SK-N-SH (cell line): ENCODE measurements around the gene GNB5. TPM values are rescaled to one million over a fixed set of nuclear protein-coding genes. Genes with fewer than 3 reads are reported as not detected.

ENCODE experiments used
- CTCF ChIA-PET: fragments of 300-600, 350-600 bp; formaldehyde crosslinking; extraction: SDS; loops from one replicate; lab custom pipeline; 2021; lab: Yijun Ruan, JAX
- POLR2A ChIA-PET: fragments of 350-600 bp; sonication (Branson Sonifier 250); formaldehyde crosslinking; extraction: SDS; loops from one replicate; lab custom pipeline; 2020; ENCODE audit warnings: antibody characterized with exemption, inconsistent platforms; lab: Yijun Ruan, JAX
- DNase-seq: peaks from one replicate; pipeline ENCODE4 v3.0.0; 2012
- H2AFZ ChIP-seq: fragments of 200-600 bp; sonication (generic); 2 replicates; pipeline ENCODE4 v1.8.1; 2016; ENCODE audit warnings: antibody characterized with exemption, mild to moderate bottlenecking, low read depth
- H3F3A ChIP-seq: fragments of 200-600 bp; sonication (generic); replicated peaks from 2 replicates; pipeline ENCODE3; 2016; ENCODE audit warnings: antibody characterized with exemption, mild to moderate bottlenecking; ENCODE audit not compliant: insufficient read depth
- H3K27ac ChIP-seq, 2 experiments: fragments of 200-500 bp in 1 of 2; fragments of 200-600 bp in 1 of 2; sonication (Bioruptor generic) in 1 of 2; sonication (generic), shearing (Covaris generic) in 1 of 2; 2 replicates each; pipeline versions ENCODE4 v1.5.1 to v1.6.1; 2014 to 2016; ENCODE audit warnings: low read depth in 2 of 2, inconsistent platforms in 1 of 2, low read length in 1 of 2, mild to moderate bottlenecking in 1 of 2, mixed read lengths in 1 of 2
- H3K27me3 ChIP-seq: fragments of 200-600 bp; sonication (generic), shearing (Covaris generic); 2 replicates; pipeline ENCODE4 v1.6.1; 2016; ENCODE audit warnings: mixed run types; ENCODE audit not compliant: insufficient read depth
- H3K36me3 ChIP-seq, 2 experiments: fragments of 200-500 bp in 1 of 2; fragments of 200-600 bp in 1 of 2; sonication (Bioruptor generic) in 1 of 2; sonication (generic) in 1 of 2; replicated peaks in 1 of 2; 2 replicates each; pipeline versions ENCODE3 to v1.5.1; 2014 to 2016; ENCODE audit warnings: low read length in 1 of 2, mild to moderate bottlenecking in 1 of 2; ENCODE audit not compliant: insufficient read depth in 2 of 2, control insufficient read depth in 1 of 2
- H3K4me1 ChIP-seq, 2 experiments: fragments of 200-500 bp in 1 of 2; fragments of 200-600 bp in 1 of 2; sonication (Bioruptor generic) in 1 of 2; sonication (generic), shearing (Covaris generic) in 1 of 2; 2 replicates each; pipeline versions ENCODE4 v1.5.1 to v1.6.1; 2014 to 2016; ENCODE audit warnings: low read depth in 1 of 2, low read length in 1 of 2, mixed run types in 1 of 2; ENCODE audit not compliant: insufficient read depth in 2 of 2, control insufficient read depth in 1 of 2
- H3K4me2 ChIP-seq: fragments of 200-600 bp; sonication (generic), shearing (Covaris generic); 2 replicates; pipeline ENCODE4 v1.6.1; 2017; ENCODE audit warnings: mixed run types
- H3K4me3 ChIP-seq, 2 experiments: fragments of 200-500 bp in 1 of 2; fragments of 200-600 bp in 1 of 2; sonication (Bioruptor generic) in 1 of 2; sonication (generic), shearing (Covaris generic) in 1 of 2; 2 replicates each; pipeline versions ENCODE4 v1.5.1 to v1.8.1; 2014 to 2016; ENCODE audit warnings: low read depth in 2 of 2, inconsistent platforms in 1 of 2, low read length in 1 of 2, mild to moderate bottlenecking in 1 of 2, mixed read lengths in 1 of 2, moderate library complexity in 1 of 2
- H3K79me2 ChIP-seq: fragments of 200-600 bp; sonication (generic); 2 replicates; pipeline ENCODE4 v1.8.1; 2017; ENCODE audit warnings: mild to moderate bottlenecking; ENCODE audit not compliant: insufficient read depth
- H3K9ac ChIP-seq: fragments of 200-600 bp; sonication (generic); 2 replicates; pipeline ENCODE4 v1.6.1; 2017; ENCODE audit warnings: mixed run types
- H3K9me2 ChIP-seq: fragments of 200-600 bp; sonication (generic); 2 replicates; pipeline ENCODE4 v1.6.1; 2017; ENCODE audit warnings: mixed run types
- H3K9me3 ChIP-seq: fragments of 200-600 bp; sonication (generic); 2 replicates; pipeline ENCODE4 v1.6.1; 2017; ENCODE audit warnings: mixed run types, mild to moderate bottlenecking, moderate library complexity
- H4K20me1 ChIP-seq: fragments of 200-600 bp; sonication (generic); 2 replicates; pipeline ENCODE4 v1.6.1; 2017; ENCODE audit warnings: mild to moderate bottlenecking, mixed run types; ENCODE audit not compliant: insufficient read depth
- CHD2 ChIP-seq: fragments of 150-350 bp; IDR thresholded peaks from 2 replicates; pipeline ENCODE4 v1.6.1; 2018; ENCODE audit warnings: low read length; ENCODE audit not compliant: partially characterized antibody
- ELF1 ChIP-seq: IDR thresholded peaks from 2 replicates; pipeline ENCODE4 v1.4.0; 2012
- FOXJ3 ChIP-seq: sonication (generic); formaldehyde crosslinking; IDR thresholded peaks from 2 replicates; pipeline ENCODE4 v1.5.1; 2020; ENCODE audit warnings: mild to moderate bottlenecking, missing genetic modification reagents
- FOXM1 ChIP-seq: IDR thresholded peaks from 2 replicates; pipeline ENCODE4 v1.4.0; 2012; ENCODE audit warnings: low read depth, mild to moderate bottlenecking
- JUND ChIP-seq: IDR thresholded peaks from 2 replicates; pipeline ENCODE4 v1.4.0; 2012
- MEF2A ChIP-seq: IDR thresholded peaks from 2 replicates; pipeline ENCODE4 v1.4.0; 2012; ENCODE audit warnings: low read depth, borderline replicate concordance
- NRF1 ChIP-seq: IDR thresholded peaks from 2 replicates; pipeline ENCODE4 v1.6.1; 2012; ENCODE audit warnings: low read depth, mild to moderate bottlenecking, low read length
- PBX3 ChIP-seq: IDR thresholded peaks from 2 replicates; pipeline ENCODE4; 2012
- RAD21 ChIP-seq: IDR thresholded peaks from 2 replicates; pipeline ENCODE4 v1.6.1; 2012; ENCODE audit warnings: mild to moderate bottlenecking, low read length
- RCOR1 ChIP-seq: fragments of 150-350 bp; IDR thresholded peaks from 2 replicates; pipeline ENCODE4 v1.6.1; 2017; ENCODE audit warnings: antibody characterized with exemption, low read length
- RFX5 ChIP-seq: IDR thresholded peaks from 2 replicates; pipeline ENCODE4 v1.6.1; 2012; ENCODE audit warnings: mild to moderate bottlenecking, improper control_type of control experiment, low read length
- RXRA ChIP-seq: IDR thresholded peaks from 2 replicates; pipeline ENCODE4 v1.4.0; 2012; ENCODE audit warnings: low read depth, mild to moderate bottlenecking, borderline replicate concordance
- TAF1 ChIP-seq: IDR thresholded peaks from 2 replicates; pipeline ENCODE4 v1.6.1; 2012; ENCODE audit warnings: low read depth, mild to moderate bottlenecking, low read length, moderate library complexity, borderline replicate concordance
- WGBS: methylation state at CpG from one replicate; pipeline ENCODE4 v1.1.6; 2017; ENCODE audit warnings: low lambda C conversion rate; 5-methylcytosine and 5-hydroxymethylcytosine counted together
- polyA plus RNA-seq, 3 experiments: library from polyadenylated mRNA; depleted of rRNA; stranded (reverse); fragments of >200 nt; gene quantifications; 2 replicates each; pipeline ENCODE4 v1.2.3, GENCODE V29; 2012
- TF ChIP-seq, protein P1 (sequence below): fragments of 200-600 bp; sonication (generic); IDR thresholded peaks from 2 replicates; pipeline ENCODE4 v1.6.1; 2017; ENCODE audit warnings: antibody characterized with exemption, mild to moderate bottlenecking, moderate library complexity
- TF ChIP-seq, protein P2 (sequence below): fragments of 150-350 bp; IDR thresholded peaks from 2 replicates; pipeline ENCODE4 v1.6.1; 2016; ENCODE audit warnings: mild to moderate bottlenecking, low read depth, low read length
- TF ChIP-seq, protein P3 (sequence below): IDR thresholded peaks from 2 replicates; pipeline ENCODE4 v1.6.1; 2012; ENCODE audit warnings: mild to moderate bottlenecking, low read depth, low read length, moderate library complexity

Gene GNB5
- polyA plus RNA-seq, 1 of the 3 experiments (the other 2 are of a cell fraction) = 73.7 TPM

DNA sequence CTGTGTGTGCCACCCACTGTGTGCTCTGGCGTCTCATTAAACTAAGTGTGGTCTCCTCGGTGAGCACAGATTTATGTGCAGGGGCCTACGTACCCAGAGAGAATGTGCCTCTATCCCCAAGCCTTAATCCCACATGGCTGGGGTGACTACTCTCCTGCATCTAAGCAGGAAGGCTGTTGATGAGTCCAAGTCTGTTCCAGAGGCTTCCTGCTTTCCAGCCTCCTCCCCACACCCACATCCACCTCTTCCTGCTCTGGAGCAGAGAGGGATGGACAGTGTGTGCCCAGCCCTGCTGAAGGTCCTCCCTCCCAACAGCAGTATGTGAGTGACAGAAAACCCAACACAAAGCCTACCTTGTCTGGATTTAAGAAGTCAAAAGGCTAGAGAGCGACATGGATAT, 39.8 kb downstream of the GNB5 start:
- WGBS = 93% methylated on average over 3 of the region's 4 CpGs
- H2AFZ ChIP-seq = no peak overlapping the region

GRCh38 chr15:52150871-52151270, 40.3 kb downstream of the GNB5 start:
- no peak overlapping the region for H3K4me2 ChIP-seq
- no peak overlapping the region for H3K9ac ChIP-seq
- peaks cover 10% of the 10 kb centered on the region; the same call in 1 of the 2 replicates for H3K79me2 ChIP-seq
- H2AFZ ChIP-seq = no peak overlapping the region
- no peaks in the 10 kb centered on the region for H3K9me2 ChIP-seq
- 96% methylated on average over 4 of the region's 4 CpGs for WGBS
- H3K9me3 ChIP-seq = no peaks in the 10 kb centered on the region
- CTCF ChIA-PET = no interaction called here
- no peaks in the 10 kb centered on the region for H4K20me1 ChIP-seq
- TF ChIP-seq TAF1 (no peak), RXRA (no peak), JUND (no peak), PBX3 (no peak), FOXJ3 (CRISPR knock-in tag) (no peak), CHD2 (no peak), RAD21 (no peak), ELF1 (no peak), MEF2A (no peak), FOXM1 (no peak), RFX5 (no peak), RCOR1 (no peak), NRF1 (no peak)
- TF ChIP-seq, protein P1, sequence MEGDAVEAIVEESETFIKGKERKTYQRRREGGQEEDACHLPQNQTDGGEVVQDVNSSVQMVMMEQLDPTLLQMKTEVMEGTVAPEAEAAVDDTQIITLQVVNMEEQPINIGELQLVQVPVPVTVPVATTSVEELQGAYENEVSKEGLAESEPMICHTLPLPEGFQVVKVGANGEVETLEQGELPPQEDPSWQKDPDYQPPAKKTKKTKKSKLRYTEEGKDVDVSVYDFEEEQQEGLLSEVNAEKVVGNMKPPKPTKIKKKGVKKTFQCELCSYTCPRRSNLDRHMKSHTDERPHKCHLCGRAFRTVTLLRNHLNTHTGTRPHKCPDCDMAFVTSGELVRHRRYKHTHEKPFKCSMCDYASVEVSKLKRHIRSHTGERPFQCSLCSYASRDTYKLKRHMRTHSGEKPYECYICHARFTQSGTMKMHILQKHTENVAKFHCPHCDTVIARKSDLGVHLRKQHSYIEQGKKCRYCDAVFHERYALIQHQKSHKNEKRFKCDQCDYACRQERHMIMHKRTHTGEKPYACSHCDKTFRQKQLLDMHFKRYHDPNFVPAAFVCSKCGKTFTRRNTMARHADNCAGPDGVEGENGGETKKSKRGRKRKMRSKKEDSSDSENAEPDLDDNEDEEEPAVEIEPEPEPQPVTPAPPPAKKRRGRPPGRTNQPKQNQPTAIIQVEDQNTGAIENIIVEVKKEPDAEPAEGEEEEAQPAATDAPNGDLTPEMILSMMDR = no peak
- TF ChIP-seq, protein P2, sequence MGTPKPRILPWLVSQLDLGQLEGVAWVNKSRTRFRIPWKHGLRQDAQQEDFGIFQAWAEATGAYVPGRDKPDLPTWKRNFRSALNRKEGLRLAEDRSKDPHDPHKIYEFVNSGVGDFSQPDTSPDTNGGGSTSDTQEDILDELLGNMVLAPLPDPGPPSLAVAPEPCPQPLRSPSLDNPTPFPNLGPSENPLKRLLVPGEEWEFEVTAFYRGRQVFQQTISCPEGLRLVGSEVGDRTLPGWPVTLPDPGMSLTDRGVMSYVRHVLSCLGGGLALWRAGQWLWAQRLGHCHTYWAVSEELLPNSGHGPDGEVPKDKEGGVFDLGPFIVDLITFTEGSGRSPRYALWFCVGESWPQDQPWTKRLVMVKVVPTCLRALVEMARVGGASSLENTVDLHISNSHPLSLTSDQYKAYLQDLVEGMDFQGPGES = no peak
- TF ChIP-seq, protein P3, sequence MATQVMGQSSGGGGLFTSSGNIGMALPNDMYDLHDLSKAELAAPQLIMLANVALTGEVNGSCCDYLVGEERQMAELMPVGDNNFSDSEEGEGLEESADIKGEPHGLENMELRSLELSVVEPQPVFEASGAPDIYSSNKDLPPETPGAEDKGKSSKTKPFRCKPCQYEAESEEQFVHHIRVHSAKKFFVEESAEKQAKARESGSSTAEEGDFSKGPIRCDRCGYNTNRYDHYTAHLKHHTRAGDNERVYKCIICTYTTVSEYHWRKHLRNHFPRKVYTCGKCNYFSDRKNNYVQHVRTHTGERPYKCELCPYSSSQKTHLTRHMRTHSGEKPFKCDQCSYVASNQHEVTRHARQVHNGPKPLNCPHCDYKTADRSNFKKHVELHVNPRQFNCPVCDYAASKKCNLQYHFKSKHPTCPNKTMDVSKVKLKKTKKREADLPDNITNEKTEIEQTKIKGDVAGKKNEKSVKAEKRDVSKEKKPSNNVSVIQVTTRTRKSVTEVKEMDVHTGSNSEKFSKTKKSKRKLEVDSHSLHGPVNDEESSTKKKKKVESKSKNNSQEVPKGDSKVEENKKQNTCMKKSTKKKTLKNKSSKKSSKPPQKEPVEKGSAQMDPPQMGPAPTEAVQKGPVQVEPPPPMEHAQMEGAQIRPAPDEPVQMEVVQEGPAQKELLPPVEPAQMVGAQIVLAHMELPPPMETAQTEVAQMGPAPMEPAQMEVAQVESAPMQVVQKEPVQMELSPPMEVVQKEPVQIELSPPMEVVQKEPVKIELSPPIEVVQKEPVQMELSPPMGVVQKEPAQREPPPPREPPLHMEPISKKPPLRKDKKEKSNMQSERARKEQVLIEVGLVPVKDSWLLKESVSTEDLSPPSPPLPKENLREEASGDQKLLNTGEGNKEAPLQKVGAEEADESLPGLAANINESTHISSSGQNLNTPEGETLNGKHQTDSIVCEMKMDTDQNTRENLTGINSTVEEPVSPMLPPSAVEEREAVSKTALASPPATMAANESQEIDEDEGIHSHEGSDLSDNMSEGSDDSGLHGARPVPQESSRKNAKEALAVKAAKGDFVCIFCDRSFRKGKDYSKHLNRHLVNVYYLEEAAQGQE = no peak
- no peak for DNase-seq
- H3F3A ChIP-seq = peaks cover 12% of the 10 kb centered on the region
- H3K4me3 ChIP-seq = no peak overlapping the region
- H3K27me3 ChIP-seq = no peaks in the 10 kb centered on the region
- no peak overlapping the region for H3K27ac ChIP-seq
- peaks cover 21 to 22% of the 10 kb centered on the region in 2 experiments for H3K36me3 ChIP-seq
- POLR2A ChIA-PET = no interaction called here
- no peaks in the 10 kb centered on the region for H3K4me1 ChIP-seq

More for the DNA sequence above, 39.8 kb downstream of the GNB5 start:
- Histone ChIP-seq H3K4me2 (no peak overlapping the region), H3K4me1 (no peaks in the 10 kb centered on the region), H3K27ac (no peak overlapping the region), H3F3A (peaks cover 10% of the 10 kb centered on the region), H3K36me3 (peaks cover 17 to 22% of the 10 kb centered on the region in 2 experiments), H3K9me3 (no peaks in the 10 kb centered on the region), H3K27me3 (no peaks in the 10 kb centered on the region), H4K20me1 (no peaks in the 10 kb centered on the region), H3K79me2 (peaks cover 10% of the 10 kb centered on the region; the same call in 1 of the 2 replicates), H3K4me3 (no peak overlapping the region), H3K9ac (no peak overlapping the region), H3K9me2 (no peaks in the 10 kb centered on the region)
- POLR2A ChIA-PET = no interaction called here
- TF ChIP-seq RCOR1 = no peak
- DNase-seq = no peak
- CTCF ChIA-PET = interaction anchor here (1.1 kb wide), 1 partner anchor 12 kb away, joined by 3 read pairs; no protein-coding TSS in a partner anchor
